GM12873 (cell line): ENCODE results near the gene ZBTB16.

Experiments used
- CTCF ChIP-seq: IDR thresholded peaks from 2 replicates; pipeline ENCODE4 v1.5.1; 2012; ENCODE audit warnings: low read depth, mild to moderate bottlenecking, moderate library complexity, low read length, control low read depth; ENCODE audit not compliant: insufficient read depth; ENCODE audit errors: missing control alignments

Gene ZBTB16

DNA sequence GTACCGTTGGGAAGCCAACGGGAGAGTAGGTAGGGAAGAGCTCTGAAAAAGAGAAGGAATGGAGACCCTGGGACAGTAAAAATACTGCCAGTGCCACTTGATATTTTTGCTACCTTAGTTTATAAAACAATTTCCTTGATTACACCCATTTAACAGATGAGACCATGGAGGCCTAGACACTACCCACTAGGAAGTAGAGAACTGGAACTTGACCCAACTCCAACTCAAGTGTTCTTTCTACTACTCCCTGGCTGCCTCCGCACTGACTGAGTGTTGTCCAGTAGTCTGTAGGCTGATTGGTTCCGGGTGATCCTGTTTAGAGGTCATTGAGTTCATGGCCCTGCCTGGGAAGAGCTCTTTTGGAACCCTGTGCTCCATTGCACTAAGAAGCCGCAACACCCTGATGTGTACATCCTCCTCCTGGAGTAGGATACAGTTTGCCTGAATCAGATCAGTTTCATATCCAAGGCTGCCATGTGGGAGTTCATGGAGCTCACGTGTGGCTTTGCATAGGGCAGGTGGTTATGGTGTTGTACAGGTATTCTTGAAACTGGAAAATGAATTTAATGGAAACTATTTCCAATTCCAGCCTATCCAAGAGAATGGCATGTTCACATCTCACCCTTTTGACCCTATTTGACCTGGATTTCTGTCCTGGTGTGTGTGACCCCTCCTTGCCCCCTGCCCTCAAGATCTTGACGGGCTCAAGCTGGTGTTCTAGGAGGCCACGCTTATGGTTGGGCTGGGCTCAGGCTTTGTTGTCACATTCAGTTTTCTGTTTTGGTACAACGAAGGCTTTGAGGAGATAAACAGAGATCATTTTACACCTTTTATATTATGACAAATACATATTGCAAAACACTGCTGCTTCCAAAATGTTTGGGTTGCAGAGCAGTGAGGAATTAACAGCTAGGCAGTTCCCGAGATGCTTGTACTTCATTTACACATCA is 134.5 kb downstream of the ZBTB16 start:
- TF ChIP-seq CTCF, result no peak

DNA sequence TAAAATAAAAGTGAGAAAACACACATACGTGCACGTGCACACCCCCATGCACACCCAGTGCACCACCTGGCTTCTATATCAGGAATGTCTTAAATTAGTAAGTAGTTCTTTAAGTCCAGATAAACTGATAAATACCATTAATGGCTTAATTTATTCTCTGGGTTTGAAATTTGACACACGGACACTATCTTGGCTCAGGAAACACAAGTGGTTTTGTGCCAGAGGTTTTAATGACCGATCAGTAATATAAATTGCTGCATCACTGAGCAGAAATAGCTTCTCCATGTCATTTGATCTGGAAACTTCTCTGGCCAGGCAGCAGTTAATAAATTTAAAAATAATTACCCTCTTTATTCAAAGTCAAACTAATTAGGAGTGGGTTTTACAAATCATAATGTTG is 135.2 kb downstream of the ZBTB16 start:
- no peak for TF ChIP-seq CTCF

DNA sequence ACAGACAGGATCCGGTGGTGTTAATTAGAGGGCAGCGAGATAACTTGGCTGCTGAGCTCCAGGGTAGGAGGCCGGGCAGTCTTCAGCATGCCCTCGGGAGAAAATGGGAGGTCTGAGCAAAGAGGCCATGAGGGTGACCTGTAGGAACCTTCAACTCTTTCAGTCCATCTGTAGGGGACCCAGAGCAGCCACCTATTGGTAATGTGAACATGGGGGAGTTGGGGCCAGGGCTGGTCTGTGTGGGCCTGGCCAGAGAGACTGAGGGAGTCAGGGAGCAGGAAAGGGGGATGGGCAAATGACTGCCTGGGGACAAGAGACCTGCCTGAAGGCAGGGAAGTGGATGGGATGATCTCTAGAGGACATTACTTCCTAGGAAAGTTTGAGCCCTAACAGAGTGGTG is 135.6 kb downstream of the ZBTB16 start:
- TF ChIP-seq CTCF, result no peak

DNA sequence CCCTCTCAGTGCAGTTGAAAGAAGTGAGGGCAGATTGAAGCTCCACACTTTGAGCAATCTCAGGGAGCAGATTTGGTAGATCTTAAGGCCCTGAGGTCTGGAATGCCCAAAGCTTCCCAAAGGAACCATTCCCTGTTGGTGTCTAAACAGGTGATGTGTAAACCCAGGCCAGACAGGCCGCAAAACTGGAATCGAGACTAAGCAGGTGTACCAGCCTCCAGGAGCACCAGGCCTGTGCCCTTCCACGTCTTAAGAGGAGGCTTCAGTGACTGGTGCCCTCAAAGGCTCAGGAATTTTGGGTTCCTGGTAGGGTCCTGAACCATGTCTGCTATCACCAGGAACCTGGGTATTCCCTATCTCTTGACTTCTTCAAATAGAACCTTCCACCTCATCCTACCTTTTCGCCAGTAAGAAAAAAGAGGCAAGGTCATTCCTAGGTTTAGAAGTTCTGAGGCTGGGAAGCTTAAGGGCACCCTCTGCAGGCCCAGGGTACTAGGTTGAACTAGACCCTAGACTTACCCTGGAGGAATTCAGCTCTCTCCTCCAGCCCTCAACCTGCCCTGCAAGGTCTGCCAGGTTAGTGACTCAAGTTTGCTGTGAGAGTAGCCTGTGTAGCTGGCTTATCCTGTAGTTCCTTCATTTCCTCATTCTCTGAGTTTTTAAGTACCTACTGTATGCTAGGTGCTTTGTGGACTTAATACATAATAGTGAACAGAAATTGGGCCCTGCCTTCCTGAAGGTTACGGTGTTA is 136.6 kb downstream of the ZBTB16 start:
- no peak for TF ChIP-seq CTCF

DNA sequence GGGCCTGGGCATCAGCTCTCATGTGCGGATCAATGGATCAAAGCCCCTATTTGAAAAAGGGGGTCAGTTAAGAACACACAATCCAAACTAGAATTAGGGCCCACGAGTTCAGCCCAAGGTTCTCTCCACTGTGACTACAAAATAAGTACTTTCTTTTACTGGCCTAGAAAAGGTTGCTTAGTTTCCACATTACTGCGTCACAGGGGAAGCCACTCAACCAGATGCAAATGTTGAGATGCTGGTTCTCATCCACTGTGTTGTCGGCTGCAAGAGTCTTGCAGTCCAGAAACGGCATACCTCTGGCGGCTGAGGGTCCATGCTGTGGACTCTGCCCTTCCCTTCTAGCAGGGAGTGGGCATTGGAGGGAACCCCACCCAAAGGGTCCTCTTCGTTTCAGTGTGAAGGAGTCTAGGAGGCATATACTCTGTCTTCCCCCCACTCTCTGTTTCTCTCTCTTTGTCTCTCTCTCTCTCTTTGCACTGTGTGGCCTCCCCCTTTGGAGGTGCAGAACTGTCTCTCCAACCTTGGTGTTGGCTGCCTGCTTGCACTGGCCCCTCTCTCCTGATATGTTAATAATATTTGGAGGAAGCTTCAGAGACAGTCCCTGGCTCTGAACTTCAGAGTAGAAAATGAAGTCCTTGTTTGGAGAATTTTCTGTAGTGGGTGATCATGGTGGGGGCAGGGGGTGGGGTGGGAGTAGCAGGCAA is 137.6 kb downstream of the ZBTB16 start:
- TF ChIP-seq CTCF, result no peak

GRCh38 chr11:114197799-114198500 is 138.4 kb downstream of the ZBTB16 start:
- no peak for TF ChIP-seq CTCF

- no peak for TF ChIP-seq CTCF
Observed at GRCh38 chr11:114199051-114199450, 139.5 kb downstream of the ZBTB16 start.
